Stimulated activated CD4-positive, alpha-beta T cell treated with anti-CD3 and anti-CD28 coated beads, Interleukin-4, amount 100 ng/mL, for 24 hours (primary cell): ENCODE data around the gene MAD2L1.
A peak's percentile ranks its signal among the peaks of the same experiment; 100 is the strongest.

Source experiments
- DNase-seq: peaks from one replicate; pipeline ENCODE4 v3.0.0-alpha.2; 2020

MAD2L1 gene

DNA sequence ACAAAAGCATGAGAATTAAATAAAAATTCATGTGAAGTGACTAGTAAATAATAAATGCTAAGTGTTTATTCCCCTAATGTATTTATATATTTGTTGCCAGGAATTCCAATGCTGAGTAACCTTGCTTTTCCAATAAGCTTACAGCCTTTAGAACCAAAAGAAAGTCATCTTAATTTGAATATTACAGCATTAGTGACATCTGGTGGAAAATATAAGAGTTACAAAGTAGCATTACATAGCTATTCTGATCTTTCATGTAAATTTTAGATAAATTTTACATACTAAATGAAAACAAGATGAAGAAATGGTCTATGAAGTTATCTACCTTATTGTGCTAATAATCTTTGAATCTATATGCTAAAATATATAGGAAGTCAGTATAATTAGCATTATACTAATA lies 10.4 kb downstream of the MAD2L1 start:
- DNase-seq = no peak

DNA sequence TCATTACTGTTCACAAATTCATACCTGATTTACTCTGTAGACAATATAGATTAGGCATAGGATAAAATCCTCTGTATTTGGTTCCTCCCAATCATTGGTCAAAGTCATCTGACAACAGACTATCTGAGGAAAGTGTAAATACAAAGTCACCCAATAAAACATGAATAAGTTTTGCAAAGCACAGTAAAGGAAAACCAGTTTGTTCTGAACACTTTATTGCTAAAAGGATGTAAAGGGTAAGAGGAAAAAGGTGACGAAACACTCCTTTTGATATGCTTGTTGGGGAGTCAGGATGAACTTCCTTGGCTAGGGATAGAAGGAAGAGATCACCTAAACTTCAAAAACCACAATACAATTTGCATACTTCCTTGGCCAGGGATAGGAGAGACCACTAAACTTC lies 10.9 kb downstream of the MAD2L1 start:
- no peak for DNase-seq

DNA sequence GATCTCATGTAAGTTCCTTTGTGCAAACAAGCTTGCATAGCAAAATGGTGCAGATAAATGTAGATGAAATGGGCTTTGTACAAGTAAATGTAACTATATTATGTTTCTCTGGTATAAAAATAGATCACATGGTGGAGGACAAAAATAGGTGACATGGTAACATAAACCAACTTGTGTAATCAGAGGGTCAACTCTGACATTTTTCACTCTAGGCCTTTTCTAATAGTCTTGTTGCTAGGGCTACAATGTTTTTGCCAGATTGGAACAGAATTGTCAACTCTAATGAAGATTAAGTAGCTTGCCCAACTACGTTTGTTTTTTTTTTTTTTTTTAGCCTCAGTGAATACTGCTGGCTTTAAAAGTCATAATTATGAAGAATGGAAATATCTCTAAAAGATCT lies 11.5 kb downstream of the MAD2L1 start:
- no peak for DNase-seq

DNA sequence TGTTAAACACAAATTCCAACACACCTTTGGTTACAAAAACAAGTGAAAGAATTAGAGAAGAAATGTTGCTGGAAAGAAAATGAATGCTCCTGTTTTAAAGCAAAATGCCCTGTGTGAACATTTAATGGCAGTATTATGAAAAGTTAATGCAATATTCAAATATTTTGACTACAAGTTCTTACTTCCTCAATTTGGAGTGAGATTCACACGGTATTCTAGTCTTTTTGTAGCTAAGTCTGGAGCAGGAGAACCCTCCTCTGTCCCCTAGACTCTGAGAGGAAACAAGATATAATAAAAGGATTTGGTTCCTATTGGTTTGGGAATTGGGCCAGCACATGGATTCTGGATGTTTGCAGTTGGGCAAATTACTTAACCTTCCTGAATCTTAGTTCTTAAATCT lies 12.7 kb downstream of the MAD2L1 start:
- no peak for DNase-seq

DNA sequence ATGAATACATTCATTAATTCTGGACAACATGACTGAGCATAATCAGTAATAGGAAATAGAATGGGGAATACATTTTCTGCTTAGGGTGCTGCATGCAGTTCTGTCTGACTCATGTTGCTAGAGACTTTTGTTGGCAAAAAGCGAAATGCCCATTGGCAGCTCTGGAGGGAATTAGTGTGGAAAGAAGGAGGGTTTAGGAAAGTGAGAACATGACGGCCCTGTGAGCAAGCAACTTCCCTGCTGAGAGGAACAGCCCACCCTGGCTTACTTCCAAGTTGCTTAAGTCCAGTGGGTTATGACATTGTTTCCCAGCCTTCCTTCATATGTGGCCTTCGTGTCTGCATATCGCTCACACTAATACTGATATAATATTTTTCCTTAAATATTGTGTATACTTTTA lies 13.8 kb downstream of the MAD2L1 start:
- DNase-seq = no peak

DNA sequence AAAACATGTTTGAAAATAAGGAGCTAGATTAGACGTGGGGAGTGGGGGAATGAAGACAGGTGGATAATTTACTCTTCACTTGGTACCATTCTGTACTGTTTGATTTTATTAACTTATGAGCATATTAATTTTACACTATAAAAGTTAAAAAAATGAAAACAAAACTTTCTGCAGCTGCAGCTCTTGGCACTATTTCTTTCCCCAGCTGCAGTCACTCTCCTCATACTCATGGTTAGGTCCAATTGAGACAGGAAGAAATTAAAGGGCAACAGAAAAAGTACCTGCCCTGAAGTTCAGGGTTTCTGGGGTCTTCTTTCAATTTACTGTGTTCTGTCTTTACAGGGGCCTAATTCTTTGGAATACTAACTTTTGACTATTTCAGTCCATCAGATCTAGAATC lies 15.4 kb downstream of the MAD2L1 start:
- no peak for DNase-seq

DNA sequence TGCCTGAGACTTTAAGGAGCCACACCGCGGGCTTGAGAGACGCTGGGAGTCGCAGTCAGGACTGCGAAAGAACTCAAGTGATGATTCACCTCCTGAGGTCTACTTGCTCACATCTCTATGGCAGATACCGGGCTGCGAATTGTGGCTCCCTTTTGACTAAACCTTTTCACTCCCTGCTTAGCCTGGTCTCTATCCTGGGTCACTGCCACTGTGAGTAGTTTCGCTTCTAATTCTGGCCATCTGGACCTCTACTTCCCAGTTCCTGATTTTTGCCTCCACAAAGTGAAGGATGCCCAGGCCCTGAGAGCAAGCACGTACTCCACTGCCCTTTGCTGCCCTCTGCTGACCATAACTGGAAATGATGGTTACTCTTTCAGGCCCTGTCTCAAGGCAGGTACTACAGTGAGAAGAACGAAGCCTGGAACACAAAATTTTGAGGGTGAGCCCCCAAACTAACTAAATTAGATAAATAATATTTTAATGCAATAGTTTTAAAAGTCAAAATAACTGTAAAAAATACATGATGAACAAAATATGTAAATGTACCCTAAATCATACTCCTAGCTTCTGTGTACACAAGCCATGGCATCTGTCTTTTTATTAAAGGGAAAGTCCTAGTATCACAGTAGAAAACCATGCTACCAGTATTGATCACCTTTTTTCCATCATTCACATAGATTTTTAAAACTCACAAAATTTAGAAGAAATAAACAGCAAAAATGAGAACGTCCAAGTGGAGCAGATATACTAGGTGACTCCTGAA lies 16.7 kb downstream of the MAD2L1 start:
- peak; percentile 78 for DNase-seq

DNA sequence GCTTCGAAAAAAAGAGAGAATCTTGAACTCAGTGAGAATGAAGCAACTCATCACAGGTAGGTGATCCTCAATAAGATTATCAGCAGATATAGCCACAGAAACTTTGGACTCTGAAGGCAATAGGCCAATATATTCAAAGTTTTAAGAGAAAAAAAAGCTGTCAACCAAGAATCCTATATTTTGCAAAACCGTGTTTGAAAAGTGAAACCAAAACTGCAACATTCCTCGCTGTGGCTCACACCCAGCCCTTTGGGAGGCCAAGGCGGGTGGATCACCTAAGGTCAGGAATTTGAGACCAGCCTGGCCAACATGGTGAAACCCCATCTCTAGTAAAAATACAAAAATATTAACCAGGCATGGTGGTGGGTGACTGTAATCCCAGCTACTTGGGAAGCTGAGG lies 22.8 kb downstream of the MAD2L1 start:
- DNase-seq = no peak

DNA sequence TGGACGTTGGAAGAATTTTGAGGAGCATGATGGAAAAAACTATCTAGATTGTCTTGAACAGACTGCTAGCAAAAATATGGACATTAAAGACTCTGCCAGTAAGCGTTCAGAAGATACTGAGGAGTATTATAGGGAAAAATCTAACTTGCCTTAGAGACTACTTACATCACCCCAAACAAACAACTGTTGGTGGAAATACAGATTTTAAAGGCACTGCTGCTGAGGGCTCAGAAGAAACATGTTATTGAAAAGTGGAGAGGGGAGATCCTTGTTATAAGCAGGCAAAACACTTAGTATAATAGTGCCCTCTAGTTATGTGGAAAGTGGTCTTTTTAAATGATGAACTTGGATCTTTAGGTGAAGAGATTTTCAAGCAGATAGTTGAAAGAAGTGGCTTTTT lies 29.2 kb downstream of the MAD2L1 start:
- DNase-seq = no peak

DNA sequence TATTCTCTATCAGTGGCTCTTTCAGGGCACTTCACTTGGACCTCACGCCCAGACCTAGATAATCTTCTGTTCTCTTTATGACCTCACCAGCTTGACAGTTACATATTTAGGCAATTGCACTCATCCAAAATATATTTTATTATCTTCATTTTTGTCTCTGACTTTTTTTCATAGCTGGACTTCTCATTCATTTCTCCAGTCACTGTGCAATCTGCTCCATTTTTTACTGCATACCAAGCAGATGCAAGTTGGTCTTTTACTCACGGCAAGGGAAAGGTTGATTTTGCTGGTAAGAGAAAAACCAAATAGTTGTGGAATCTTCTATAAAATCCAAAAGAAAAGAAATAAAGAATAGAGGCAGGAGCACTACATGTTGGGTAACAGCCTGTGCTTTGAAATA lies 31.7 kb downstream of the MAD2L1 start:
- no peak for DNase-seq

DNA sequence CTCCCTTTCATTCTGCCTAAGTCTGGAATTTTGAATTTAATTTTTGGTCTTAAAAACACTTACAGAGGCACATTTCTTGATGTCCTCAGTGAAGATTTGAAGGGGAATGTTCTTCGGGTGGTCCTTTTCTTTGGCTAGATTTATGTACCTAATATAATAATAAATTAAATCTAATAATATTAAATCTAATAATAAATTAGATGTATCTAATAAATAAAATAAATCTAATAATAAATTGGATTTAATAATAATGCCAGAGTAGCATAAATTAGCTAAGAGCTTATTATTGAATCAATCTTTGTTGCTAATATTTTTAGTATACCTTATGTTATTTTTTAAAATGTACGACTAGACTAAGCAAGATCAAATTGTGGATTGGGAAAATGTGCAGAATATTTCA lies 39.8 kb downstream of the MAD2L1 start:
- DNase-seq = no peak

DNA sequence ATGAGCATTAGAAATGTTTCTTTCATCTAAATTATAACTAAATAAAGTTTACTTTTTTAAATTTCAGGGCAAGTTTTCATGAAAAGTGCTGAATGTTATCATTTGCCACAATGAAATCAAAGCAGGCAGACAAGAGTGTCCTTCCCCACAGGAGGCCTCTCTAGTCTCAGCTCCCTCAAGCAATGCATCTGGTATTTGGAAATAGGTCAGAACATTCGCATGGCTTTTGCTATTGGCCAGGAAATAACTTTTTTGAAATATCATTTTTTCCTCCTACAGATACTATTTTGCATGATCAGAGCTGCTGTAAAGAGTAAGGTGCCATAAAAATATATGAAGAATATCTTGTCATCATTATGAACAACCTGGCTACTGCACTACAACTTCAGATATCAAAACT lies 41.1 kb downstream of the MAD2L1 start:
- DNase-seq = no peak

DNA sequence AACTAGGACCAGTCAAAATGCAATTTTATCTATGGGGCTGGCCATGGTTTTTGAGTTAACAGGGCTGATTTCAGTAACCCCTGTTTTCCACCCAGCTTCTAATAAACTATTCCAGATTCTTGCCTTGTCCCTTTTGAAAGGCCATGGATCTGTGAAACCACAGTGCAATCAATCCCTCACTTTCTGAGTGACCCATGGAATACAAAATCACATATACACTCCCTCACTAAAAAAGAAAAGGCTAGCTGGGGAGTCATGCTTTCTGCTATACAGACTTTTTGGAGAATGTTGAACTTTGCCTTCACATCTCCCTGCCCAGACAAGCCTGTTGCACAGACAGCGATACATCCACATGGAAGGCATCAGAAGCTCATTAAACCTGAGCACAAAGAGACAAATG lies 47.9 kb downstream of the MAD2L1 start:
- no peak for DNase-seq

DNA sequence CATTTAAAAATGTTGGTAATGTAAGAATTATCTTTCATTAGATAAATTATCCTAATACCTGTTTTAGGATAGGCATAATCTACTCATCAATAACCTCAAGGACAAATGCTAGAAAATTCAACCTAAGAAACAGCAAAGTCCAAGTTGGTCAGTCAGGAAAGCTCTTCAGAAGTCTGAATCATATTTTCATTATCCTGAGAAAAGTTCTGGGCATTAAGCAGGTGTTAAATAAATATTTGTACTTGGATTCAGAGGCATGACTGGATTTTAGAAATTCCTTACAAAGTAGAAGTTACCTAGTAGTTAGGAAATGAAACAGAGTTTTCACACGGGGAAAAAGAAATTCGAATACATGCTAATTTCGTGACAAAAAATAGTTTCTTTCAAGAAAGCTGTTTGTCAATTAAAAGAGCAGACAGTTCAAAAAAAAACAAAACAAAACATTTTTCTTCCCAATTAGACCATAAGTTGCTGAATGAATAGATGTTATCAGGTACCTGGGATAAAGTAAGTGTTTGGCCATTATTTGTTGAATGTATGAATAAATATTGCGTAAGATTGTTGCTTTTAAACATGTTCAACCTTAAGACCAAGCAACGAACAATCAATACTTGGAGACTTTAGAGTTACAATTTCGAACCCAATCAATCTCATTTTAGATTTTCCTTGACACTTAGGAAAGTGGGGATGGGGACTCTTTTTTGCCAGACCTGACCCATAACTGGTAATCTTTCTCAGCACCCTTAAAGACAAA lies 48.5 kb downstream of the MAD2L1 start:
- DNase-seq = no peak

DNA sequence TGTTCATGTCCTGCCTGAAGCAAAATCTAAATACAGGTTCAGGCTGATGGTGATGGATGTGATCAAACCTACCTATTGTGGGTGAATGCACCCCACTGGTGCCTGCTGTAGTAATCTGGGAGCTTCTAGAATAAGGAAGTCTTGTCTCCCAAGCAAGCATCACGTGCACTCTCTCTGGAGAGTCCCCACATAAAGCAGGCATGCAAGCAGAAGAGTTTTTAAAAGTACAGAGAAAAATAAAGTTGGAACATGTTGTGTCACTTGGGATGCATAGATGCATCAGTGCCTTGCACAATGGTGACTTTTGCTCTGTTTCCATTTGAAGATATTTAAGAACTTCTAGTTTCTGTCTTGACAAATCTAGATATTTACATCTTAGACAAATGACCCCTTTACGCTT lies 54.9 kb downstream of the MAD2L1 start:
- DNase-seq = no peak

DNA sequence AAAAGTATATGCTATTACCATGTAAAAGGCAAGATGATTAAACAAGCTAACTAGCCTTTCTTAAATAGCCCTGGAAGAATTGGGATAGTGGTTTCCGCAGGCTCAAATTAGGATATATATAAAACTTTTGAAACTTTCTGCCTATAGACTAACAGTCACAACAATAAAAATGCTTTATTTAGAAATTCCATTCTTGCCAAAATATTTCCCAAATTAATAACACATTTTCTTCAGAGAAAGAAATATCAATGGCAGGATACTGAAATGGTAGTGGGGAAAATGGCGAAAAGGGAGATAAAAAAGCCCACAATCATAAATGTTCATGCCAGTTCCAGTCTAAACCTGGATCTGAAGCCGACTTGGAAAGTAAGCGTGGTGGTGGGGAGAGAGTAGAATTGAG lies 56.0 kb downstream of the MAD2L1 start:
- no peak for DNase-seq

DNA sequence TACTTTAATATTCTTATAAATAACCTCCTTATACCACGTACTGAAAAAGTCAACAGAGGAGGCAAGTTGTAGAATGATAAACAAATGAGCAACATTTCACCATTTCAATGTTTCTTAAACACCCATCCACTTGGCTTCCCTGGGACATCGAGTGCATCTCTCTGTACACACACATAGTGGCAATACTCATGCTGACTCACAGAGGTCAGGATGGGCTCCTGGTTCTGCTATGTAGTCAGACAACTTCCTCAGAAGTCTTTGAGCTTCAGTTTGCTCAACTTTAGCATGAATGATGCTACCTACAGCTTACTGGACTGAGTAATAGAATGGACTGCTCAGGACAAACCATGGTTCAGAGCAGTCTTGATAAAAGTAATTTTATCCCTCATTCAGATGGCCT lies 56.9 kb downstream of the MAD2L1 start:
- no peak for DNase-seq

DNA sequence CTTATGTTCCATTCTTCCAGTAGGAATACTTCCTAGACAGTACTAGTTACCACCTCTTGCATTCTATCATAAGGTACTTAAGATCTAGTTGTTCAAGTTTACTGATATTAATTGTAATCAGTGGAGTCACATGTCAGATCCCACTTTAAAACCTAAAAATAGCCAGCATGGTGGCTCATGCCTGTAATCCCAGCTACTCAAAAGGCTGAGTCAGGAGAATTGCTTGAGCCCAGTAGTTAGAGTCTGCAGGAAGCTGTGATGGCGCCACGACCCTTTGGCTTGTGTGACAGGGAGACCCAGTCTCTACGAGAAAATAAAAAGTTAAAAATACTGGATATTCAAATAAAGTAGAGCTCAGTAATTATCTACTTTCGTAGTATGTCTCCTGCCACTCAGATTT lies 57.7 kb downstream of the MAD2L1 start:
- DNase-seq = no peak

DNA sequence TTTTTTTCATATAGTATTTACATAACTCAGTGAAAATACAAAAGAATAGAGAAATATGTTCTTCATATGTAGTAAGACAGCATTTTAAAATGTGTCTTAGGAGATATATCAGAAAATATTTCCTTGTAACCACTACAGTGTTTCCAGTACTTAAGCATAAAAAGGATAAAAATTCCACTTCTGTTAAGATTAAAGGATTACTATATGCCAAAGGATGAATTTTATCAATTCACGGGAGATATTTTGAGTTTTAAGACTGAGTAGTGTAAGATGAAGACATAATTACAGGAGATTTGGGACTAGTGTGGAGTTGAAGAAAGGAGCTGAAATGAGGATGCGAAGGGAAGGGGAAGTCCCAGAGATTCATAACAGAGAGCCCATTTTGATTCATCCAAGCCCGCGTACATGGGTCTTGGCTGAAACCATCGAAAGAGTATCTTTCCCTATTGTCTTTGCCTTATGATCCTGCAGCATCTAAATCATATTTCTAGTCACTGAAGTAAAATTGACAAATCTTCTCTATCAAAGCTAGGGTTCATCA lies 58.7 kb downstream of the MAD2L1 start:
- DNase-seq = no peak

DNA sequence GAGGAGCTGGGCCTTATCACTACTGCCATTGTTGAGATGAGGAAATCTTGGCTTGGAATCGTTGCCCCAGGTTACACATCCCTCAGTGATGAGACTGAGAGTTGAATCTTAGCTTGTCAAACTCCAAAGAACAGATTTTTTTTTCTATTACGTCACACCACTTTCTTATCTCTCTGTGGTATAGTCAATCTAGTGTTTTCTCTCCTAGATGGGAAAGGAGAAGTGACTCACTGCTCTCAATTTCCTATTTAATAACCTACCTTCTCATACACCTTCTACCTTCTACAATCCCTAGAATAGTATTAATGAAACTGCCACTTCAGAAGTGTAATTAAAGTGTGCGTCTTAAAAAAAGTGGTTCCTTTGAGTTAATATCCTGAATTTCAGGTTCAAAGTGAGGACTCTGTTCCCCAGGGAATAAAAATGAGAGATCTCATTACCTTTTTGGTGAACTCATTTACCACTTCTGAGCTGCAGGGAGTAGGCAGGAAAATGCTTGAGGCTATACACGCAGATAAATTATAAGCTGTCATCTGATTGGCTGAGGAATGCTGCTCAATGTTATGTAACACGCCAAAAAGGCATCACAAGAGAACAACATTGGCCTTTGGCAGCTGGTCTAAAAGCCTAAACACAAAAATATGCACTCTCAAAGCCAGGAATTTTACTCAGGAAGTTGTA lies 59.3 kb downstream of the MAD2L1 start:
- DNase-seq = no peak
